GM21423 (cell line): ENCODE results near the gene HIRA.
"Not testable (repeated sequence)": the region's sequence is repeated elsewhere in the genome, so short reads cannot be mapped to it uniquely, and the experiment has no call there.

Source experiments
- ATAC-seq: cut with Tn5 transposase; IDR thresholded peaks from one replicate; pipeline ENCODE4 v1.9.1; 2021; ENCODE audit warnings: mild to moderate bottlenecking, moderate library complexity; ENCODE audit not compliant: unreplicated experiment

Gene HIRA

GRCh38 chr22:19386248-19386647 lies 45.3 kb downstream of the HIRA start:
- ATAC-seq: no peak

- no peak for ATAC-seq
These were observed 46.2 kb downstream of the HIRA start for GRCh38 chr22:19385221-19385906.

- ATAC-seq: no peak
These were observed 48.2 kb downstream of the HIRA start for GRCh38 chr22:19383292-19383691.

GRCh38 chr22:19382240-19382639 lies 49.3 kb downstream of the HIRA start:
- no peak for ATAC-seq

GRCh38 chr22:19378344-19378674 lies 53.2 kb downstream of the HIRA start:
- ATAC-seq: no peak

- ATAC-seq: no peak
These were observed 53.8 kb downstream of the HIRA start for GRCh38 chr22:19377565-19378343.

- no peak for ATAC-seq
These were observed 54.6 kb downstream of the HIRA start for GRCh38 chr22:19376971-19377370.

- no peak for ATAC-seq
These were observed 55.3 kb downstream of the HIRA start for GRCh38 chr22:19376247-19376646.

- no peak for ATAC-seq
These were observed 56.1 kb downstream of the HIRA start for GRCh38 chr22:19375435-19375834.

- ATAC-seq: no peak
These were observed 57.1 kb downstream of the HIRA start for GRCh38 chr22:19374410-19374809.

- ATAC-seq: no peak
These were observed 58.1 kb downstream of the HIRA start for GRCh38 chr22:19373450-19373849.

- ATAC-seq: no peak
These were observed 59.6 kb downstream of the HIRA start for GRCh38 chr22:19371893-19372292.

- ATAC-seq: no peak
These were observed 62.7 kb downstream of the HIRA start for GRCh38 chr22:19368876-19369275.

GRCh38 chr22:19367763-19368367 lies 63.7 kb downstream of the HIRA start:
- ATAC-seq: no peak

GRCh38 chr22:19363541-19363940 lies 68.0 kb downstream of the HIRA start:
- ATAC-seq: not testable (repeated sequence)

GRCh38 chr22:19361501-19362103 lies 69.9 kb downstream of the HIRA start:
- ATAC-seq: peak; percentile 85

GRCh38 chr22:19360862-19361261 lies 70.7 kb downstream of the HIRA start:
- no peak for ATAC-seq

GRCh38 chr22:19360300-19360792 lies 71.2 kb downstream of the HIRA start:
- no peak for ATAC-seq

- no peak for ATAC-seq
These were observed 71.8 kb downstream of the HIRA start for GRCh38 chr22:19359554-19360299.

- no peak for ATAC-seq
These were observed 72.6 kb downstream of the HIRA start for GRCh38 chr22:19358703-19359553.
